HG03025 (cell line): ENCODE results near the gene TET1.
"Not testable (repeated sequence)": the region's sequence is repeated elsewhere in the genome, so short reads cannot be mapped to it uniquely, and the experiment has no call there.

Source experiments
- ATAC-seq: cut with Tn5 transposase; IDR thresholded peaks from one replicate; pipeline ENCODE4 v1.9.1; 2021; ENCODE audit warnings: mild to moderate bottlenecking, moderate library complexity; ENCODE audit not compliant: unreplicated experiment, low FRiP score

TET1 gene

DNA sequence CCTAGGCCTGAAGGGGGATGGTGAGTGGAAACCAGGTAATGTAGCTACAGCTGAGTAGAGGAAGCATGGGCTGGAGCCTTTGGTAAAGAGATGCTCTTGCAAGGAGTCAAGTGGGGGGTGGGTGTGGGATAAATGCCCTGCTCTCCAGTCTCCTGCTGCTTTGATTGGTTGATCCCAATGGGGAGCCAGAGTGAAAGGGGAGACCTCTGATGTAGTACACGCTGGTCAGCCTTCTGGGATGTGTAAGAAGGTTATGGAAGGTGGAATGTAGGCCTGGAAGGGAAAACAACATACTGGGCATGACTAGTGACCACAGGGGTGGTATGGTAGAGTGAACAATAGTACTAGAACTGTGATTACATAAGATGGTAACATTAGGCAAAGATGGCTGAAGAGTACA, 44.3 kb downstream of the TET1 start:
- no peak for ATAC-seq

GRCh38 chr10:68606918-68607317, 46.8 kb downstream of the TET1 start:
- no peak for ATAC-seq

DNA sequence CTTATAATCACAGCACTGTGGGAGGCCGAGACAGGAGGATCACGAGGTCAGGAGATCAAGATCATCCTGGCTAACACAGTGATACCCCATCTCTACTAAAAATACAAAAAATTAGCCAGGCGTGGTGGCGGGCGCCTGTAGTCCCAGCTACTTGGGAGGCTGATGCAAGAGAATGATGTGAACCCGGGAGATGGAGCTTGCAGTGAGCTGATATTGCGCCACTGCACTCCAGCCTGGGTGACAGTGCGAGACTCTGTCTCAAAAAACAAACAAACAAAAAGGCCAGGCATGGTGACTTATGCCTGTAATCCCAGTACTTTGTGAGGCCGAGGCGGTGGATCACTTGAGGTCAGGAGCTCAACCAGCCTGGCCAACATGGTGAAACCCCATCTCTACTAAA, 49.9 kb downstream of the TET1 start:
- ATAC-seq = not testable (repeated sequence)

DNA sequence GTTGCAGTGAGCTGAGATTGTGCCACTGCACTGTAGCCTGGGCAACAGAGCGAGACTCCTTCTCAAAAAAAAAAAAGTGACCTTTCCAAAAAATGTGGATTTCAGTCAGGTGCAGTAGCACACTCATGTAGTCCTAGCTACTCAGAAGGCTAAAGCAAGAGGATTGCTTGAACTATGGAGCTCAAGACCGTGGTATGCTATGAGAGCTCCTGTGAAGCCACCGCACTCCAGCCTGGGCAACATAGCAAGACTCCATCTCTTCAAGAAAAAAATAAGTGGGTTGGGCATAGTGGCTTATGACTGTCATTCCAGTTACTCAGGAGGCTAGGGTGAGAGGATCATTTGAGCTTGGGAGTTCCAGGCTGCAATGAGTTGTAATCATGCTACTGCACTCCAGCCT, 51.1 kb downstream of the TET1 start:
- ATAC-seq = no peak

- ATAC-seq = not testable (repeated sequence)
These were observed 53.8 kb downstream of the TET1 start for GRCh38 chr10:68613974-68614373.

DNA sequence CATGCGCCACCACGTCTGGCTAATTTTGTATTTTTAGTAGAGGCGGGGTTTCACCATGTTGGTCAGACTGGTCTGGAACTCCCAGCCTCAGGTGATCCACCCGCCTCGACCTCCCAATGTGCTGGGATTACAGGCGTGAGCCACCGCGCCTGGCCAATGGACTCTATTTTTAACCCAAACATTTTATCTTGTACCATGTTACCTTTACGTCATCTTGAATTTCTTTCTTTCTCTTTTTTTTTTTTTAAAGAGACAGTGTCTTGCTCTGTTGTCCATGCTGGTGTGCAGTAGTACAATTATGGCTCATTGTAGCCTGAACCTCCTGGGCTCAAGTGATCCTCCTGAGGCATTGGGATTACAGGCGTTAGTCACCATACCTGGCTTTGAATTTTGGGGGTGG, 57.6 kb downstream of the TET1 start:
- not testable (repeated sequence) for ATAC-seq

DNA sequence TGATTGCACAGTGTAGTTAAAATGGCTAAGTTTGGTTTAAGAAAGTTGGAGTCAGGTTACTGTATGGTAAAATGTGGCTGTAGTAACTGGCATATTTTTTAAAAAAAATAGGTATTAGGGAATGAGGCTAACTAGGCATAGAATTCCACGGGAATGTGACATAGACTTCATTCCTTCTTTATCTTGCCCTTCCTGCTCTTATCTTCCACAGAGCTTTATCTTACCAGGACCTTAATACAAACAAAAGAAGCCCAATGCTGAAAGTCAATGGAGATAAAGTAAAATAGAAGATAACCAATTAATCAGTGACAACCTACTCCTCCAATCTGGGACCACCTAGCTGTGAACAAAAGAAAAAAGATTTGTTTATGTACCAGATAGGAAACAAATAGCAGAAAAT, 58.1 kb downstream of the TET1 start:
- no peak for ATAC-seq

DNA sequence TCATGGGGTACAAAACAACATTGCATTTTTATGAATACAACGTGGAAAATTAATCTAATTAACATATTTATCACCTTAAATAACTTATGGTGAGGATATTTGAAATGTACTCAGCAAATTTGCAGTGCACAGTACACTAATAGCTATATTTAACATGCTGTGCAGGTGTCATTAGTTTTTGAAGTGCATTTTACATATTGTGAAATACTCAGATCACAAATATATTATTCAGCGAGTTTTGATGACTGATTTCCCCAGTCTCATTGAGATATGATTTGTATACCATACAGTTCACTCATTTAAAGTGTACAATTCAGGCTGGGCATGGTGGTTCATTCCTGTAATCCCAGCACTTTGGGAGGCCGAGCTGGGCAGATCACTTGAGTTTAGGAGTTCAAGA, 59.5 kb downstream of the TET1 start:
- ATAC-seq = no peak

GRCh38 chr10:68625316-68625921, 65.3 kb downstream of the TET1 start:
- ATAC-seq = no peak

DNA sequence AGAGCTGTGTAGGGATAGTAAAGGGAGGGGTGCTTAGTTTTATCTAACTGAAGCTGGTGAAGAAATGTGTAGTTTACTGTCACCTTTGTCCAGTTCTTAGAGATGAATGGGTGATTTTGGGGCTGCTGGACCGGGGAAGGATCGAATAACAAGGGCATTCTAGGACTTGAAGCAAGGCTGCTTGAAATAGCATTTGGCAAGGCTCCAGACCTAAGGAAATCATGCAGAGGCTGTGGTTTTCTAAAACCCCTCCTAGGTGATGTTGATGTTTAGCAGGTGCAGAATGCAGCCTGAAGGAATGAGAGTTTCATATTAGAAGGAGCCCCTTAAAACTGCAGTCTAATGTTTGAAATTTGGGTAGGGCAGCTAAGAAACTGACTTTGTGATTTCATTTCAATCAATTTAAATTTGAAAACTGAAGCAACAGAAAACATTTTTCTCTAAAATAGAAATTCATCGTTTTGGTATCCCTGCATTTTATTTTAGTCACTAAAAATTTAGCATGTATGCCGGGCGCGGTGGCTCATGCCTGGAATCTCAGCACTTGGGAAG, 68.5 kb downstream of the TET1 start:
- no peak for ATAC-seq

DNA sequence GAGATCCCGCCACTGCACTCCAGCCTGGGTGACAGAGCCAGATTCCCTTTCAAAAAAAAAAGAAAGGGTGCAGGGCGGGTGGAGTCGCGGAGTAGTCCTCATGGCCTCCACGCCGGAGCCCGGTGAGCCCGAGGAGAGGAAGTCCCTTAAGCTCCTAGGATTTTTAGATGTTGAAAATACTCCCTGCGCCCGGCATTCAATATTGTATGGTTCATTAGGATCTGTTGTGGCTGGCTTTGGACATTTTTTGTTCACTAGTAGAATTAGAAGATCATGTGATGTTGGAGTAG, 72.1 kb downstream of the TET1 start:
- not testable (repeated sequence) for ATAC-seq

GRCh38 chr10:68633281-68633680, 73.1 kb downstream of the TET1 start:
- no peak for ATAC-seq

GRCh38 chr10:68633816-68634466, 73.8 kb downstream of the TET1 start:
- ATAC-seq = no peak

- no peak for ATAC-seq
These were observed 76.2 kb downstream of the TET1 start for GRCh38 chr10:68636335-68636734.

- ATAC-seq = not testable (repeated sequence)
These were observed 83.4 kb downstream of the TET1 start for GRCh38 chr10:68643550-68643949.

- ATAC-seq = no peak
These were observed 87.7 kb downstream of the TET1 start for GRCh38 chr10:68647672-68648341.

- ATAC-seq = no peak
These were observed 95.5 kb downstream of the TET1 start for GRCh38 chr10:68655620-68656126.

DNA sequence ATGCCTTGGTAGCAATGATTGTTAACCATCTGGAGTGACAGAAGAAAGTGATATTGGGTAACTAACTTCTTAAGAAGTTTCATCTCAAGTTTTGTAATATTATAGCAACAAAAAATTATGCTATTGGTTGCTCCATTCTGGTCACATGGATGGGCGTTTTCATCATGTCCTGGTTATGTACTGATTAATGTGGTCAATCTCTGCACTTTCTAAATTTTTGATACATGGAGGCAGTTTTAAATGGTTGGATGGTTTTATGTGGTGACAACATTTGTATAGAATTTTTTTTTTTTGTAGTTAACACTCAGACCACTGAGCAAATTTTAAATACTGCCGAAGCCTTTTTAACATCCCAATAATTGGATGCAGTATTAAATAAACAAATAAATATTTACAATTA, 105.7 kb downstream of the TET1 start:
- no peak for ATAC-seq

DNA sequence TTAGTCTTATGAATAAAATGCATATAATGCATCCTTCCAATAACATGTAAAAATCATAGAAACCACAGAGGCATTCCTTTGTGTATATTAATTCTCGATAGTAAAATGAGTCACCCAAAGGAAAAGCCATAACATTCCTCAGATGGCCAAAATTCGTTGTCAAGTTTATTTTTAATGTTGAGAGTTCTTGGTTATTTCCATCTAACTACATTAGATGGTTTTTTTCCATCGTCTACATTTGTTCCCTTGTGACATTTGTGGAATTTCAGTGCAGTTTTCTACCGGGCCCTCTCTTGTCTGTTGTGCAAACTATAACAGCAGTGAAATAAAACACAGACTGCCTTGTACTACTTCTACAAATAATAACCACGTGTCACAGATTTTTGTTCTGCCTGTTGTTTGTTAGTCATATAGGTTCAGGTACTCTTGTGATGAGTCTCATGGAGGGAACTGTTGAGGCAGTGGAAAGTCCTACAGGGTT, 106.2 kb downstream of the TET1 start:
- no peak for ATAC-seq

DNA sequence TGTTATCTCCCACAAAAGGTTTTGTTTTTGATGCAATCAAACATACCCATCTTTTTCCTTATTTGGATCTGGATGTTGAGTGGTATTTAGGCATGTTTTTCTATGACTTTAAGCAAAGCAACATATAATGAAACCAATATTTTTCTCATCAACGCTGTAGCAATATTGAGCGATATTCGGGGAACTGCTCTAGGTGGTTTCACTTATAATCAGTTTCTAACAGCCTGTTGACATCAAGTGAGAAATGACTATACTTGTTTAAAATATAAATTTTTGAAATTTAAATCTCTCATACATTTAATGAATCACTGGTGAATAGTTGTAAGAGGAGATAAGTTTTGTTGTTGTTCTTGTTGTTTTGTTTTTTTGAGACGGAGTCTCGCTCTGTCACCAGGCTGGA, 108.1 kb downstream of the TET1 start:
- no peak for ATAC-seq

DNA sequence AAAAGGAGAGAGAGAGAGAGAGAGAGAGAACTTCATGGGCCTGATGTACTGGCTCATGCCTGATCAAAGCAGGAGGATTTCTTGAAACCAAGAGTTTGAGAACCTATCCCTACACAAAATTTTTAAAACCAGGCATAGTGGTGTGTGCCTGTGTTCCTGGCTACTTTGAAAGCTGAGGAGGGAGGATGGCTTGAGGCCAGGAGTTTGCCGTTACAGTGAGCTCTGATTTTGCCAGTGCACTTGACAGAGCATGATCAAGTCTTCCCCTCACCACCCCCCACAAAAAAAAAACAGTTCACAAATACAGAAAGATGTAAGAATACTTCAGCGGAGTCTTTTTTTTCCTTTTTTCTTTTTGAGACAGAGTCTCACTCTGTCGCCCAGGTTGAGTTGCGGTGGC, 108.8 kb downstream of the TET1 start:
- no peak for ATAC-seq

- no peak for ATAC-seq
These were observed 124.3 kb downstream of the TET1 start for GRCh38 chr10:68684413-68684812.
